Raji (cell line): ENCODE data around the gene ZNF785.

ENCODE experiments used
- POLR2A ChIP-seq: IDR thresholded peaks from 2 replicates; pipeline ENCODE4 v1.6.1; 2011; ENCODE audit warnings: low read depth, low read length, control low read depth; ENCODE audit not compliant: insufficient read depth

Gene ZNF785

DNA sequence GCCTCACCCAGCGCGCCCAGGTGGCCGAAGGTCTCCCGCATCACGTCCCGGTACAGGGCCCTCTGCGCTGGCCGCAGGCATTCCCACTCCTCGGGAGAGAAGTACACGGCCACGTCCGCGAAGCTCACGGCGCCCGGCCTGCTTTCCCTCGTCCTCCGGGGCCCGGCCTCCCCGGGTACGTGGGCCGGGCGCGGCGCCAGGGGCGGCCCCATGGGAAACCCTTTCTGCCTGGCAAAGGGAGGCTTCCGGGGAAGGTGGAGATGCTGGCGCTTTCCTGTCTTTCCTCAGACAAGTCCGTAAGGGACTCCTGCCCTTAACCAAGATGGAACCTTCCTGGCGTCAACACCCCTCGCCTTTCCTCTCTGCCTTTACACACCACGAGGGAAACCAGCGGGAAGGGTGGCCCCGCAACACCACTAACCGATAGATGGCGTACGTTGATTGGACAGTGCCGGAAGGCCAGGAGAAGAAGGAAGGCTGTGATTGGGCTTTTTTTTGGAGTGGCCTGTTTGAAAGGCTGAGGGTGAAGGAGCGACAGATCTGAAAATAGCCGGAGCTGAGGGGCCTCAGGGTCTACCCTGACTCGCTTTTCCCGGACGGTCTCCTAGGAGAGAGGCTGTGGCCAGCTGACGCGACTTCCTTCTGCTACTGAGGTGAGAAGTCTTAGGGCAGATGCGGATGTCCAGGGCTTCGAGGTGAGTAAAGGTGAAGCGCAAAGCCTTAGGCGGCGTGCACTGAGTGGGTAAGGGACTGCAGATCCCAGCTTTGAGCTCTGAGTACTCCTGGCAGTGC is at the start of gene ZNF785:
Gene ZNF785, minus strand, starts transcription at position 298 of the 792 bp plus-strand sequence. Its CDS starts 86 bp downstream, at position 212.
- peak; percentile 41; the same call in 1 of the 2 replicates for TF ChIP-seq POLR2A

GRCh38 chr16:30633526-30633925 is 48.0 kb upstream of the ZNF785 start:
- TF ChIP-seq POLR2A = no peak

DNA sequence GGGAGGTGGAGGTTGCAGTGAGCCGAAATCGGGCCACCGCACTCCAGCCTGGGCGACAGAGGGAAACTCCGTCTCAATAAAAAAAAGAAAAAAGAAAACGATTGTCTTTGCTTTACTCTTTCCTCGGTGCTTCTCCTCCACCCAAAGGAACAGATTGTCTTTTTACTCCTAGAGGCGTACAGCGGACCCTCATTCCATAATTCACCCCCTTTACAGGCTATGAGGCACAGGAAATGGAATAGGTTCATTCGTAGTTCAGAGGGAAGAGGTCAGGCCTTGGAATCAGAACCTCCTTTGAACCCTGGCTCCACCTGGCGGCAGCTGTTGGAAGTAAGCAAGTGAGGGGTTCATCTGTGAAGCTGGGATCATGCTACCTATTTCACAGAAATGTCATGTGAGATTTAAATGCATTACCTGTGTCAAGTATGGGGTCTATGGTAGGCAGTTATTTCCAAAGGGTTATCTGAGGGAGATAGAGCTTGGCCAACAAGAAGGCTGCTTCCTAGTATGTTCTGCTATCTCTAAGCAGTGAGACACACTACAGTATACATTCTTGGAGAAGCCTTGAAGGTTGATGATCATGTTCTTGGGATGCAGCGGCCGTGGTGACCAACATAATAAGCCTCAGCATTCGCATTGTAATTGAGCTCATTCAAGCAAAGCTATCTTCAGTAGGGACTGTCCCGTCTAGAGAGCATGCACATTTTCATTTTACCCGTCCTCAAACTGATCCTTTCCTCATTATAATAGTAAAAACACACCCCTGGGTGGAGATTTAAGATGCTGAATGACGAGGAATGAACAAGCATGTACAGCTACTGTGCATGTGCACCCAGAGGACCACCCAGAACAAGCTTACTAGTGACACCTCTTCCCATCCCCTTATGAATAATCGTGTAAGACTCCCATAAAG is 43.4 kb upstream of the ZNF785 start:
- 0 out of 2 replicates have a peak, but pooled peaks have one; percentile 16 for TF ChIP-seq POLR2A

DNA sequence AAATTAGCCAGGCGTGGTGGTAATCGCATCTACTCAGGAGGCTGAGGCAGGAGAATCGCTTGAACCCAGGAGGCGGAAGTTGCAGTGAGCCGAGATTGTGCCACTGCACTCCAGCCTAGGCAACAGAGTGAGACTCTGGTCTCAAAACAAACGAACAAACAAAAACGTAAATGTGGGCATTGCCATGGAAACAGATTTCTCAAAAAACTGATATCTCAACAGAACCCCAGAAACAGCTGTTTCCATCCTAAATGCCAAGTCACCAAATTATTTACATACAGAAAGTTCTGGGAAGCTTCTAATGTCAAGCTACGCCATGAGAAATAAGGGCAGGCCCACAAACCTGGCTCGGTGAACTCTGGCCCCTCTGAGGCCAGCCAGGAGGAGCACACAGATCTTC is 40.7 kb upstream of the ZNF785 start:
- no peak for TF ChIP-seq POLR2A

- no peak for TF ChIP-seq POLR2A
Observed at GRCh38 chr16:30623536-30624283, 38.2 kb upstream of the ZNF785 start.

GRCh38 chr16:30622455-30623032 is 37.0 kb upstream of the ZNF785 start:
- no peak for TF ChIP-seq POLR2A

- TF ChIP-seq POLR2A = no peak
Observed at GRCh38 chr16:30621765-30622164, 36.3 kb upstream of the ZNF785 start.

DNA sequence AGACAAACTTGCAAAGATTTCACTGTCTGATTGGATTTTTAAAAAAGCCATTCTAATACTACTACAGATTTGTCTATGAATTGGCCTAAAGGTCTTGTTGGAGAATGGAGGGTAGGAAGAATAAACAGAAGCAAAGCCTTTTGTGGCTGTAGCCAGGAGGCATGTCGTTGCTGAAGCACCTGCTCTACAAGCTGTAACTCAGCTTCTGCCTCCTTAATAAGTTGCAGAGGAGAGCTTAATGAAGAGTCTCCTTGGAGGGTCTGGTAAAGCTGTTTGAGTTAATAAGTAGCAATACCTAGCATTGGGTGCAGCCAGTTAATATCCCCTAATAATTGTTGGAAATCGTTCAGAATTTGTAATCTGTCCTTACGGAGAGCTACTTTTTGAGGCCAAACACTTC is 34.7 kb upstream of the ZNF785 start:
- no peak for TF ChIP-seq POLR2A

DNA sequence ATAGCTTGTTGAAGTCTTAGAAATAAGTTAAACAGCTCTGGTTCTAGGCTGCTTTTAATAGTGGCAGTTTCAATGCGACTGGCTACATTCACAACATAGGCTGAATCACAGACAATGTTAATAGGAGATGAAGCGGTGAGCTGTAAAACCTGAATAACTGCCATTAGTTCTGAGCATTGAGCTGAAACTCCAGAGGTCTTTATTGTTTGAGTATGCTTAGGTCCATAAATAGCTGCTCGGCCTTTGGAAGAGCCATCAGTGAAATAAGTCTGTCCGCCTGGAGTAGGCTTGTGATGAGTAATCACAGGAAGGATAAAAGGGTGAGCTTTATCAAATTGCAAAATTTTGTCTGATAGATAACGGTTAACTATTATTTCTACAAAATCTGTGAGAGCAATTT is 34.1 kb upstream of the ZNF785 start:
- TF ChIP-seq POLR2A = no peak

DNA sequence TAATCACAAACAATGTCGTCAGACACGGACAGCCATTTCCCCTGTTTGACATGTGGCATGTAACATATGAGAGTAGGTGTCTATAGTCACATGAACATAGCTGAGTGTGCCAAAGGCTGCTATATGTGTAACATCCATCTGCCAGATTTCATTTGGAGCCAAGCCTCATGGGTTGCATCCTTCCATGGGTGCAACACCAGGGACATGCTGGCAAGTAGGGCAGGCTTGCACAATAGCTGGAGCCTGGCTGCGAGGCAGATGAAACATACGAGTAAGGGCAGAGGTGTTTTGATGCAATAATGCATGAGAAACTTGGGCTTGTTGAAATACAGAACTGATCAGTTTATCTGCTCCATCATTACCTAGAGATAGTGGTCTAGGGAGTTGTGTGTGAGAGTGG is 33.7 kb upstream of the ZNF785 start:
- no peak for TF ChIP-seq POLR2A

- TF ChIP-seq POLR2A = peak; percentile 46
Observed at GRCh38 chr16:30615358-30616091, 30.0 kb upstream of the ZNF785 start.

DNA sequence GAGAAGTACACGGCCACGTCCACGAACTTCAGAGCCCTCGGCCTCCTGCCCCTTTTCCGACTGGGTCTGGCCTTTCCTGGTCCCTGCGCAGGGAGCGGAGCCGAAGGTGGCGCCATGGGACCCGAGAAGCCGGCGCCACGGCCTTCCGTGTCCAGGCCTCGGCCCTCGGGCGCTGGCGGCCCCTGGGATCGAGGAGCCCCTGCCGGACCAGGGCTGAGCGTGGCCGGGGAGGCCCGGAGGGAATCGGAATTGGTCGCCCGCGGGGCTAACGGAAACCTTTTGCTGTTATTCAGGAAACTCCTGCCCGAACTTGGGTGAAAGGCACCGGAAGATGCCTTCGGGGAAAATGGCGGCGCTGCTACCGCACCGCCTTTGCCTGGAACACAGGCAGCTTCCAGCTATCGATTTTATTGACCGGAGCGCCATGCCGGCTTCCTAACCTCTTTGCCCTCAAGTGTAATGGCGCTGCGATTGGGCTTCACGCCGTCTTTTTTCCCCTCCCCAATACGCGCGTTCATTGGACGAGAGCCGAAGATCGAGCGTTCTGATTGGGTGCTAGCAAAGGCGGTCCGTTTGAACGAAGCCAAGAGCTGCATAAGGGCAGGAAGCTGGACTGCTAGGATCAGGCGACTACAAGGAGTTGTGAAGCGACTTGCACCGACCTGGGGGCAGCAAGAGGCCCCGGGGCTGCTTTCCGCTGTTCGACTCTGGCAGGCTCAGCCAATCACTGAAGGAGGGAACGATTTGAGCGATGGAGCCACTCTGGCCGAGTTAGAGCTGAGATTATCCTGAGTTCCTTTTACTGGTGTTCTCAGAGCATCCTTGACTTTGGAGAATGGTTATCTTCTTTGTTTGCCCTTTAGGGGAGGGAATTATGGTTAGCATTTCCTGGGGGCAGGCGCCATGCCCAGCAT is 24.7 kb upstream of the ZNF785 start, which contains the start of gene ZNF689:
Gene ZNF689, minus strand, starts transcription at position 464 of the 914 bp plus-strand sequence. Its CDS starts 348 bp downstream, at position 116.
- TF ChIP-seq POLR2A = peak; percentile 75
